ENCODE results near the gene MVB12B. TPM values are rescaled to one million over a fixed set of nuclear protein-coding genes. Genes with fewer than 3 reads are reported as not detected.

The MVB12B gene
- total RNA-seq, 2 experiments from 2014 or later, result 17.4 to 19.9 TPM

- Mint-ChIP-seq H3K36me3 (ENCODE audit: low read depth) (peaks cover 10% of the 10 kb centered on the region), H3K4me1 (ENCODE audit: low read depth) (peaks cover 24% of the 10 kb centered on the region), H3K9me3 (ENCODE audit: insufficient read depth) (no peaks in the 10 kb centered on the region), H3K27ac (peak overlapping the region; percentile 54), H3K4me3 (no peak overlapping the region), H3K27me3 (ENCODE audit: low read depth) (no peaks in the 10 kb centered on the region)
- no peak for ATAC-seq
- ChIA-PET CTCF (interaction anchor here (1.4 to 1.9 kb wide), 2 partner anchors 38 to 55 kb away, joined by 4 read pairs; no protein-coding TSS in a partner anchor), POLR2A (no interaction called here)
- no peak for DNase-seq
Observed at GRCh38 chr9:126453156-126453963, 126.7 kb downstream of the MVB12B start.

GRCh38 chr9:126454215-126454614, 127.6 kb downstream of the MVB12B start:
- CTCF ChIA-PET, result no interaction called here
- POLR2A ChIA-PET, result no interaction called here
- peak overlapping the region; percentile 26 for H3K27ac Mint-ChIP-seq
- ATAC-seq (no peak), DNase-seq (no peak)
- no peaks in the 10 kb centered on the region for H3K9me3 Mint-ChIP-seq (ENCODE audit: insufficient read depth)
- peaks cover 24% of the 10 kb centered on the region for H3K4me1 Mint-ChIP-seq (ENCODE audit: low read depth)
- H3K36me3 Mint-ChIP-seq (ENCODE audit: low read depth), result peaks cover 5% of the 10 kb centered on the region
- no peak overlapping the region for H3K4me3 Mint-ChIP-seq
- H3K27me3 Mint-ChIP-seq (ENCODE audit: low read depth), result no peaks in the 10 kb centered on the region

- CTCF ChIA-PET, result interaction anchor here (2.0 kb wide), 1 partner anchor 36 kb away, joined by 5 read pairs; no protein-coding TSS in a partner anchor
- Mint-ChIP-seq H3K9me3 (ENCODE audit: insufficient read depth) (no peaks in the 10 kb centered on the region), H3K4me3 (no peak overlapping the region), H3K36me3 (ENCODE audit: low read depth) (peaks cover 5% of the 10 kb centered on the region), H3K4me1 (ENCODE audit: low read depth) (peaks cover 24% of the 10 kb centered on the region), H3K27me3 (ENCODE audit: low read depth) (no peaks in the 10 kb centered on the region), H3K27ac (no peak overlapping the region)
- POLR2A ChIA-PET, result no interaction called here
- no peak for ATAC-seq
- no peak for DNase-seq
Observed at GRCh38 chr9:126454795-126455194, 128.2 kb downstream of the MVB12B start.

GRCh38 chr9:126456441-126457174, 130.0 kb downstream of the MVB12B start:
- H3K9me3 Mint-ChIP-seq (ENCODE audit: insufficient read depth), result no peaks in the 10 kb centered on the region
- POLR2A ChIA-PET, result interaction anchor here (1.1 kb wide), 1 partner anchor 57 kb away, joined by 3 read pairs; no protein-coding TSS in a partner anchor
- peaks cover 22% of the 10 kb centered on the region for H3K4me1 Mint-ChIP-seq (ENCODE audit: low read depth)
- H3K4me3 Mint-ChIP-seq, result no peak overlapping the region
- no peak for DNase-seq
- peaks cover 6% of the 10 kb centered on the region for H3K36me3 Mint-ChIP-seq (ENCODE audit: low read depth)
- H3K27me3 Mint-ChIP-seq (ENCODE audit: low read depth), result no peaks in the 10 kb centered on the region
- CTCF ChIA-PET, result interaction anchor here (2.0 kb wide), 1 partner anchor 34 kb away, joined by 5 read pairs; no protein-coding TSS in a partner anchor
- no peak overlapping the region for H3K27ac Mint-ChIP-seq
- no peak for ATAC-seq

DNA sequence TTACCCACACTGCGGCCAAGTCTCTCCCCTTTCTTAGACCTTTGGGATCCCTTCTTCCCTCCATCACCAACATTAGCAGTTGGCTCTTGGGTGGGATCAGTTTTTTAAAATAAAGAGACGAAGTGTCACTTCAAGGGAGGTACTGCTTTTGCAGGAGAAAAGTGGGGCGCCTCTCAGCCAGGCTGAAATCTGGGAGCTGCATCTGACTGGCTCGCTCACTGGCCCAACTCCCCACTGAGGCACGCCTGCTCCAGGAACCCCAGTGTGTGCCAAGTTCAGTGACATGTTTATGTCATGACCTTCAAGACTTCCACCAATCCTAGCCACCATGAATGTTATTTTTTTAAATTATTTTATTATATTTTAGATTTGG, 130.5 kb downstream of the MVB12B start:
- Mint-ChIP-seq H3K27ac (no peak overlapping the region), H3K9me3 (ENCODE audit: insufficient read depth) (no peaks in the 10 kb centered on the region), H3K4me3 (no peak overlapping the region), H3K4me1 (ENCODE audit: low read depth) (peaks cover 22% of the 10 kb centered on the region), H3K27me3 (ENCODE audit: low read depth) (no peaks in the 10 kb centered on the region), H3K36me3 (ENCODE audit: low read depth) (peaks cover 5% of the 10 kb centered on the region)
- DNase-seq (no peak), ATAC-seq (no peak)
- ChIA-PET POLR2A (interaction anchor here (1.1 kb wide), 1 partner anchor 57 kb away, joined by 3 read pairs; no protein-coding TSS in a partner anchor), CTCF (no interaction called here)

GRCh38 chr9:126457890-126458289, 131.3 kb downstream of the MVB12B start:
- ChIA-PET POLR2A (interaction anchor here (1.1 kb wide), 1 partner anchor 58 kb away, joined by 3 read pairs; no protein-coding TSS in a partner anchor), CTCF (no interaction called here)
- no peaks in the 10 kb centered on the region for H3K27me3 Mint-ChIP-seq (ENCODE audit: low read depth)
- ATAC-seq (no peak), DNase-seq (no peak)
- H3K9me3 Mint-ChIP-seq (ENCODE audit: insufficient read depth), result no peaks in the 10 kb centered on the region
- peaks cover 15% of the 10 kb centered on the region for H3K4me1 Mint-ChIP-seq (ENCODE audit: low read depth)
- peaks cover 5% of the 10 kb centered on the region for H3K36me3 Mint-ChIP-seq (ENCODE audit: low read depth)
- no peak overlapping the region for H3K27ac Mint-ChIP-seq
- H3K4me3 Mint-ChIP-seq, result no peak overlapping the region

- CTCF ChIA-PET, result interaction anchor here (1.0 kb wide), 1 partner anchor 11 kb away, joined by 4 read pairs; no protein-coding TSS in a partner anchor
- Mint-ChIP-seq H3K4me1 (ENCODE audit: low read depth) (peaks cover 8% of the 10 kb centered on the region), H3K27ac (no peak overlapping the region), H3K36me3 (ENCODE audit: low read depth) (peaks cover 5% of the 10 kb centered on the region), H3K9me3 (ENCODE audit: insufficient read depth) (no peaks in the 10 kb centered on the region), H3K27me3 (ENCODE audit: low read depth) (no peaks in the 10 kb centered on the region), H3K4me3 (no peak overlapping the region)
- DNase-seq, result no peak
- POLR2A ChIA-PET, result no interaction called here
- no peak for ATAC-seq
Observed at GRCh38 chr9:126459126-126459525, 132.5 kb downstream of the MVB12B start.

DNA sequence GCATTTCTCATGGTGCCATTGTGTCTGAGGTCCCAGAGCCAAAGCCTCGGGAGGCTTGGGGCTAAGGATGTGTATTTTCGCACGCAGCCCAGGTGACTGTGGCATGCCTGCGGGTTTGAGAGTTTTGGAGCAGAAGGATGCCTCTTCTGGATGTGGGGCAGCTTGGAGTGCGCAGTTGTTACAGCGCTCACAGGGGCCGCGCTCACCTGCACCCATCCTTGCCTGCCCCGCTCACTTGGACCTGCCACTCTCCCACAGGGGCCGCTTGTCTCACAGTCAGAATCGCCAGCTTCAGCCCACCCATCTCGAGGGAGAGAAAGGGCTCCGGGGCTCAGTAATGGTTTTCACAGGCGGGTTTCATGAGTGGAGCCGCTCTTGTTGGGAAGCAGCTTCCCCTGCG, 132.9 kb downstream of the MVB12B start:
- ChIA-PET CTCF (interaction anchor here (1.0 kb wide), 1 partner anchor 10 kb away, joined by 4 read pairs; no protein-coding TSS in a partner anchor), POLR2A (no interaction called here)
- H3K9me3 Mint-ChIP-seq (ENCODE audit: insufficient read depth), result no peaks in the 10 kb centered on the region
- no peak overlapping the region for H3K4me3 Mint-ChIP-seq
- no peak for DNase-seq
- H3K27ac Mint-ChIP-seq, result no peak overlapping the region
- H3K27me3 Mint-ChIP-seq (ENCODE audit: low read depth), result no peaks in the 10 kb centered on the region
- peaks cover 4% of the 10 kb centered on the region for H3K4me1 Mint-ChIP-seq (ENCODE audit: low read depth)
- H3K36me3 Mint-ChIP-seq (ENCODE audit: low read depth), result peaks cover 5% of the 10 kb centered on the region
- no peak for ATAC-seq

DNA sequence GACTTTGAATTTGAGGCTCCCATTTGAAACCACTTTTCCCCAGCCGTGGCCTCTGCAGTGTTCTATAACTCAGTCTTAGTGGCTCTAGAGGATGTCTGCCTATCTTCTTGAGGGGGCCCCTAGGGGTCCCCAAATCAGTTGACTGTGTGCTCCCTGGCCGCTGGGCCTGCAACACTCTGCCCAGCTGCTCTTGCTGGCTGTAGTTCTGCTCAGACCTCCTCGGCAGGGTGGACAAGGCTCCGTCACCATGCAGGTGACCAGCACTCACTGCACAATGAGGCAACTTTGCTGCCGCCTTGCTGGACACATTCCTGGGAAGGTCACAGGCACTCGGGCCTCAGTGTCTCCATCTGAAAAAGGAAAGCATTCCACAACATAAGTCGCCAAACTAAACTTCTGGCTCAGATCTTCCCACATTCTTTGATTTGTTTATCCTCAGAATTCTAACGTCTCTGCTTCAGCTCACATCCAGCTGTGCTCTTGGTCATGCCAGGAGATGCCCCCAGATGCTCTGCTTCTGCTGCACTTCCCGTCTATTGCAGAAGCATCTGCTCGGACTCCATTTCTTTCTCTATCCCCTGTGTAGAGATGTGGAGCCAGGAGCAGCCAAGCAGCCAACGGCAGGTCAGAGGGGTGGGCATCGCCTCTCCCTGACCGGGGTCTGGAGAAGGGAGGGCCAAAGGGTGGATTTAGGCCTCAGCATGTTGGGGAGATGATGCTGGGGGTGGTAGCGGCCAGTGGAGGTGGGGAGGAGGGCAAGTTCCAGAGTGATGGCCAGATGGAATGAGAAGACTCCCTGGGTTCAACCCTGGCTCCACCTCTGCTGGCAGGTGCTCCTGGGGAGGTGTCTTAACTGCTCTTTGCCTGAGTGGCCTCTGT, 133.6 kb downstream of the MVB12B start:
- H3K9me3 Mint-ChIP-seq (ENCODE audit: insufficient read depth), result no peaks in the 10 kb centered on the region
- no peak for ATAC-seq

DNA sequence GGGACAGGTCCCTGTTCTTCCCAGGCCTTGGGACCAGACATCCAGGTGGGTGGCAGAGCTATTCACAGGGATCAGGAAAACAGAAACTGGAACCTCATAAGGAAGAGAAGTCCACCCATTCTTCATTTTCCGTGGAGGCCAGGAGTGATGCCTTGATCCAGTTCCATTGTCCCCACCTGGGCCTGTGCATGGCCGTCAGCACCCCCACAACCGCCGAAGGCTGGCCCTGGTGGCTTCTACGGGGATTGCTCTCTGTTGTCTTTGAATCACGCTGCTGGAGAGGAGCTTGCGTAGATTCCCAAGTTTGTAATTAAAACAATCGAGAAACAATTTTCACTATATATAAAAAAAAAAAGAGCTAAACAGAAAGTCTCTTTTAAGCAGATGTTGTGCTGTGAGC, 134.4 kb downstream of the MVB12B start:
- Mint-ChIP-seq H3K9me3 (ENCODE audit: insufficient read depth) (no peaks in the 10 kb centered on the region), H3K36me3 (ENCODE audit: low read depth) (peaks cover 12% of the 10 kb centered on the region), H3K4me1 (ENCODE audit: low read depth) (peaks cover 14% of the 10 kb centered on the region), H3K27me3 (ENCODE audit: low read depth) (no peaks in the 10 kb centered on the region), H3K27ac (no peak overlapping the region), H3K4me3 (no peak overlapping the region)
- ChIA-PET CTCF (interaction anchor here (0.7 kb wide), 1 partner anchor 62 kb away, joined by 3 read pairs; no protein-coding TSS in a partner anchor), POLR2A (interaction anchor here (1.2 kb wide), 1 partner anchor 10 kb away, joined by 3 read pairs; no protein-coding TSS in a partner anchor)
- DNase-seq, result no peak
- ATAC-seq, result no peak

More for the DNA sequence above, 133.6 kb downstream of the MVB12B start:
- Mint-ChIP-seq H3K4me3 (no peak overlapping the region), H3K27ac (no peak overlapping the region), H3K27me3 (ENCODE audit: low read depth) (no peaks in the 10 kb centered on the region), H3K4me1 (ENCODE audit: low read depth) (peaks cover 6% of the 10 kb centered on the region), H3K36me3 (ENCODE audit: low read depth) (peaks cover 5% of the 10 kb centered on the region)
- ChIA-PET CTCF (interaction anchor here (1.0 kb wide), 1 partner anchor 9 kb away, joined by 4 read pairs; no protein-coding TSS in a partner anchor), POLR2A (interaction anchor here (1.2 kb wide), 1 partner anchor 11 kb away, joined by 3 read pairs; no protein-coding TSS in a partner anchor)
- DNase-seq, result no peak

- Mint-ChIP-seq H3K9me3 (ENCODE audit: insufficient read depth) (no peaks in the 10 kb centered on the region), H3K27ac (no peak overlapping the region), H3K4me1 (ENCODE audit: low read depth) (peaks cover 17% of the 10 kb centered on the region), H3K4me3 (no peak overlapping the region), H3K27me3 (ENCODE audit: low read depth) (no peaks in the 10 kb centered on the region), H3K36me3 (ENCODE audit: low read depth) (peaks cover 15% of the 10 kb centered on the region)
- ChIA-PET POLR2A (interaction anchor here (1.2 kb wide), 1 partner anchor 9 kb away, joined by 3 read pairs; no protein-coding TSS in a partner anchor), CTCF (no interaction called here)
- ATAC-seq (no peak), DNase-seq (no peak)
Observed at GRCh38 chr9:126461608-126462007, 135.0 kb downstream of the MVB12B start.

All from activated CD8-positive, alpha-beta T cell treated with anti-CD3 and anti-CD28 coated beads, Interleukin-2, amount 10 ng/mL, durations not matched to agents 7 days and 5 days (primary cell).